ENCODE measurements around the gene RBFOX1.

RBFOX1 gene

GRCh38 chr16:7545251-7545650, 212.6 kb downstream of the RBFOX1 start:
- no peak for DNase-seq

- DNase-seq, result no peak
Measured at GRCh38 chr16:7546948-7547347, 214.3 kb downstream of the RBFOX1 start.

- DNase-seq, result no peak
Measured at GRCh38 chr16:7547736-7548135, 215.1 kb downstream of the RBFOX1 start.

GRCh38 chr16:7548796-7549318, 216.2 kb downstream of the RBFOX1 start:
- no peak for DNase-seq

GRCh38 chr16:7550096-7550495, 217.5 kb downstream of the RBFOX1 start:
- no peak for DNase-seq

- no peak for DNase-seq
Measured at GRCh38 chr16:7555459-7555858, 222.8 kb downstream of the RBFOX1 start.

GRCh38 chr16:7561908-7562405, 229.3 kb downstream of the RBFOX1 start:
- no peak for DNase-seq

GRCh38 chr16:7566360-7566759, 233.7 kb downstream of the RBFOX1 start:
- DNase-seq, result no peak

GRCh38 chr16:7571366-7571765, 238.7 kb downstream of the RBFOX1 start:
- DNase-seq, result no peak

- DNase-seq, result no peak
Measured at GRCh38 chr16:7577588-7577987, 244.9 kb downstream of the RBFOX1 start.

GRCh38 chr16:7579454-7579853, 246.8 kb downstream of the RBFOX1 start:
- no peak for DNase-seq

- DNase-seq, result no peak
Measured at GRCh38 chr16:7581175-7581574, 248.5 kb downstream of the RBFOX1 start.

GRCh38 chr16:7583396-7583795, 250.8 kb downstream of the RBFOX1 start:
- DNase-seq, result no peak

GRCh38 chr16:7584561-7584960, 251.9 kb downstream of the RBFOX1 start:
- no peak for DNase-seq

GRCh38 chr16:7585705-7586104, 253.1 kb downstream of the RBFOX1 start:
- DNase-seq, result no peak

GRCh38 chr16:7590934-7591333, 258.3 kb downstream of the RBFOX1 start:
- DNase-seq, result no peak

GRCh38 chr16:7596308-7596707, 263.7 kb downstream of the RBFOX1 start:
- no peak for DNase-seq

- DNase-seq, result no peak
Measured at GRCh38 chr16:7597677-7598076, 265.0 kb downstream of the RBFOX1 start.

- DNase-seq, result no peak
Measured at GRCh38 chr16:7601100-7601499, 268.5 kb downstream of the RBFOX1 start.

- no peak for DNase-seq
Measured at GRCh38 chr16:7602291-7602950, 269.8 kb downstream of the RBFOX1 start.

GRCh38 chr16:7605812-7606211, 273.2 kb downstream of the RBFOX1 start:
- no peak for DNase-seq

- DNase-seq, result no peak
Measured at GRCh38 chr16:7612671-7613070, 280.0 kb downstream of the RBFOX1 start.

- DNase-seq, result no peak
Measured at GRCh38 chr16:7613518-7613917, 280.9 kb downstream of the RBFOX1 start.

GRCh38 chr16:7614021-7614795, 281.6 kb downstream of the RBFOX1 start:
- DNase-seq, result no peak

Data from NCI-H187 treated with DMSO at 0.1 percent for 48 hours (cell line).